ENCODE data around the gene NAP1L4. TPM values are rescaled to one million over a fixed set of nuclear protein-coding genes. Genes with fewer than 3 reads are reported as not detected.
A peak's percentile ranks its signal among the peaks of the same experiment; 100 is the strongest.

The NAP1L4 gene
- total and polyA plus RNA-seq, 2 of the 8 experiments (the other 6 are each of a cell fraction or from before 2014, with no cell fraction given) = 75.8 to 194 TPM

DNA sequence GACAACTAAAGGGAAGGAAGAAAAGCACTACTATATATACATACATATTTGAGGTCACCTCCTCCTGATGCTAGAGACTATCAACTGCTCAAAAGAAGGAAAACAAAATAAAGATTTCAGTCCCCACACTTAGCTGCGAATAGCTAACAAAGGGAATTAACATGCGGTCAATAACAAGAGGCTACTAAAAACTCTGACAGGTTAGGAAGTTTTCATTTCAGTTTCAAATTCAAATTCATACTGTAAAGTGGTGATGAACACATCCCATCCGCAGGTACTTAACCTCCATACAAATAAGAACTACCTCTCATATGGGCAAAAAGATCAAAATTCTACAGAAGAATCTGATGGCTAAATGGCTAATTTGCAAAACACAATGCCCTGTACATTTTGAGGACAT, 2.6 kb downstream of the NAP1L4 start:
- H3K23me2 ChIP-seq (ENCODE audit: low read depth, low read length) = peaks cover 11% of the 10 kb centered on the region
- H3K4ac ChIP-seq (replicated peaks; ENCODE audit: insufficient read length, low read depth, low read length) = no peak overlapping the region
- no peak overlapping the region for H2BK5ac ChIP-seq (ENCODE audit: low read depth, low read length)
- H3K56ac ChIP-seq (replicated peaks; ENCODE audit: insufficient read length, low read depth, low read length) = no peak overlapping the region
- no peak overlapping the region for H3K27ac ChIP-seq (ENCODE audit: low read depth, low read length)
- DNase-seq (ENCODE audit: low read depth in 1 of 2, low spot score in 2 of 2) (no peak), FAIRE-seq (no peak)
- no peak overlapping the region for H3K23ac ChIP-seq (ENCODE audit: insufficient read length)
- H3K4me1 ChIP-seq (replicated peaks in 1 of 4; ENCODE audit: control insufficient read depth in 3 of 4, insufficient read depth in 4 of 4, low read length in 3 of 4) = peaks cover 6 to 18% (median 8%) of the 10 kb centered on the region in 4 experiments; a peak in 6 of 7 replicates
- 23% methylated on average over 3 of the region's 3 CpGs; no CpG with 5 or more reads in 1 of the 2 experiments for WGBS, 2 experiments (ENCODE audit: extremely low coverage in 1 of 2, insufficient coverage in 1 of 2, insufficient read length in 1 of 2, insufficient replicate concordance in 2 of 2, low coverage in 1 of 2, low lambda C conversion rate in 2 of 2, missing lambda C conversion rate in 1 of 2)
- no peak overlapping the region for H2BK12ac ChIP-seq (ENCODE audit: low read depth, low read length)
- peak overlapping the region; percentile 11 to 89 (median 52); a peak in 6 of 8 replicates for H3K4me3 ChIP-seq (ENCODE audit: extremely low read depth in 1 of 4, insufficient read depth in 2 of 4, low read depth in 3 of 4, low read length in 4 of 4)
- H2BK15ac ChIP-seq (ENCODE audit: low read length) = no peak overlapping the region
- H3K36me3 ChIP-seq (ENCODE audit: control insufficient read depth in 2 of 4, insufficient read depth in 4 of 4, low read length in 3 of 4) = peaks cover 0 to 6% (median 0%) of the 10 kb centered on the region in 4 experiments; a peak in 3 of 8 replicates
- H3K18ac ChIP-seq (ENCODE audit: extremely low read depth, low read length) = no peak overlapping the region
- CTCF ChIA-PET (ENCODE audit: partially characterized antibody) = interaction anchor here (1.1 to 2.7 kb wide), 5 partner anchors 14 to 102 kb away, joined by 3 to 18 read pairs (median 4); no protein-coding TSS in a partner anchor
- H2AFZ ChIP-seq (ENCODE audit: low read length) = no peak overlapping the region
- H4K8ac ChIP-seq (ENCODE audit: extremely low read depth, insufficient read depth, low read length) = no peak overlapping the region
- H4K20me1 ChIP-seq (replicated peaks in 1 of 2; ENCODE audit: control insufficient read depth in 1 of 2, insufficient read depth in 2 of 2, low read length in 2 of 2) = peaks cover 16 to 19% of the 10 kb centered on the region in 2 experiments
- peaks cover 10% of the 10 kb centered on the region for H3K79me1 ChIP-seq (ENCODE audit: low read depth, low read length)
- H3K4me2 ChIP-seq (ENCODE audit: insufficient read depth in 1 of 2, low read depth in 2 of 2, low read length in 2 of 2) = peak overlapping the region; percentile 77 to 88
- no peak overlapping the region; a peak in 1 of 7 replicates for H3K9ac ChIP-seq (replicated peaks in 1 of 4; ENCODE audit: extremely low read depth in 1 of 4, low read depth in 3 of 4, low read length in 3 of 4)
- H3K9me3 ChIP-seq (ENCODE audit: insufficient read depth in 2 of 2, low read depth in 1 of 2, low read length in 1 of 2) = no peaks in the 10 kb centered on the region
- H4K91ac ChIP-seq (replicated peaks; ENCODE audit: insufficient read length, low read length) = no peak overlapping the region
- H4K5ac ChIP-seq (ENCODE audit: insufficient read length, low read depth, low read length) = no peak overlapping the region
- POLR2A ChIA-PET (ENCODE audit: partially characterized antibody) = interaction anchor here (1.1 to 2.6 kb wide), 5 partner anchors 9 to 44 kb away, joined by 3 to 14 read pairs (median 8); no protein-coding TSS in a partner anchor
- H3K27me3 ChIP-seq (replicated peaks in 1 of 4; ENCODE audit: control insufficient read depth in 3 of 4, extremely low read depth in 1 of 4, insufficient read depth in 3 of 4, low read length in 3 of 4) = no peaks in the 10 kb centered on the region
- no peak overlapping the region for H2BK20ac ChIP-seq (ENCODE audit: low read length)
- H3K79me2 ChIP-seq (ENCODE audit: control insufficient read depth in 1 of 2, insufficient read depth in 2 of 2, low read length in 2 of 2) = peaks cover 61 to 71% of the 10 kb centered on the region in 2 experiments
- H2BK120ac ChIP-seq (replicated peaks; ENCODE audit: low read depth, low read length) = no peak overlapping the region
- H3K14ac ChIP-seq (ENCODE audit: insufficient read length) = no peak overlapping the region
- H2AK5ac ChIP-seq (ENCODE audit: low read depth, low read length) = no peak overlapping the region
- TF ChIP-seq ZNF274 (IDR thresholded peaks at IDR 0.05; ENCODE audit: borderline replicate concordance, extremely low read depth, low read length) (no peak), GTF2F1 (IDR thresholded peaks at IDR 0.05; ENCODE audit: borderline replicate concordance, low read depth, low read length) (no peak), RXRA (IDR thresholded peaks at IDR 0.05; ENCODE audit: insufficient read depth, low read depth, low read length) (no peak), RNF2 (IDR thresholded peaks at IDR 0.05; ENCODE audit: borderline replicate concordance, low read depth, low read length, missing control alignments, poor library complexity, severe bottlenecking) (no peak), CEBPB (IDR thresholded peaks at IDR 0.05; ENCODE audit: low read depth, low read length) (no peak), RFX5 (IDR thresholded peaks at IDR 0.05; ENCODE audit: borderline replicate concordance, low read depth, low read length) (no peak), NANOG (IDR thresholded peaks at IDR 0.05; ENCODE audit: insufficient read depth, low read depth, low read length, poor library complexity, severe bottlenecking) (no peak), GABPA (IDR thresholded peaks at IDR 0.05; ENCODE audit: borderline replicate concordance, insufficient read depth, low read length) (no peak), TCF12 (IDR thresholded peaks at IDR 0.05; ENCODE audit: low read depth, low read length) (no peak)
- TF ChIP-seq, protein P1, sequence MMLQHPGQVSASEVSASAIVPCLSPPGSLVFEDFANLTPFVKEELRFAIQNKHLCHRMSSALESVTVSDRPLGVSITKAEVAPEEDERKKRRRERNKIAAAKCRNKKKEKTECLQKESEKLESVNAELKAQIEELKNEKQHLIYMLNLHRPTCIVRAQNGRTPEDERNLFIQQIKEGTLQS (IDR thresholded peaks at IDR 0.05; ENCODE audit: insufficient read depth, low read depth, low read length) = no peak
- TF ChIP-seq, protein P2, sequence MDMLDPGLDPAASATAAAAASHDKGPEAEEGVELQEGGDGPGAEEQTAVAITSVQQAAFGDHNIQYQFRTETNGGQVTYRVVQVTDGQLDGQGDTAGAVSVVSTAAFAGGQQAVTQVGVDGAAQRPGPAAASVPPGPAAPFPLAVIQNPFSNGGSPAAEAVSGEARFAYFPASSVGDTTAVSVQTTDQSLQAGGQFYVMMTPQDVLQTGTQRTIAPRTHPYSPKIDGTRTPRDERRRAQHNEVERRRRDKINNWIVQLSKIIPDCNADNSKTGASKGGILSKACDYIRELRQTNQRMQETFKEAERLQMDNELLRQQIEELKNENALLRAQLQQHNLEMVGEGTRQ (IDR thresholded peaks at IDR 0.05; ENCODE audit: low read length) = no peak

All from H1 (cell line).